CD14-positive monocyte (primary cell): ENCODE data around the gene PPP4R1. TPM values are rescaled to one million over a fixed set of nuclear protein-coding genes. Genes with fewer than 3 reads are reported as not detected.

Experiments
- DNase-seq, 3 donors: peaks; one replicate each; pipeline ENCODE4 v3.0.0-alpha.2; 2011 to 2022
- H2AFZ ChIP-seq: 2 replicates; pipeline ENCODE4 v1.6.0; 2012; ENCODE audit warnings: mild to moderate bottlenecking, low read depth, low read length, inconsistent platforms; ENCODE audit not compliant: insufficient read depth, poor library complexity, severe bottlenecking
- H3K27ac ChIP-seq, 2 donors: 1 replicate in 1 of 2; 2 replicates in 1 of 2; pipeline ENCODE4 v1.5.1; 2012 to 2013; ENCODE audit warnings: low read length in 2 of 2, control low read depth in 1 of 2, inconsistent platforms in 1 of 2, low read depth in 1 of 2, mild to moderate bottlenecking in 1 of 2
- H3K27me3 ChIP-seq, 2 donors: one replicate each; pipeline versions ENCODE4 v1.6.0 to v1.6.1; 2011 to 2013; ENCODE audit warnings: low read length in 2 of 2; ENCODE audit not compliant: control insufficient read depth in 2 of 2, insufficient read depth in 2 of 2
- H3K36me3 ChIP-seq, 2 donors: replicated peaks in 1 of 2; 1 replicate in 1 of 2; 2 replicates in 1 of 2; pipeline versions ENCODE4 v1.5.1 to v1.6.1; 2012 to 2013; ENCODE audit warnings: low read length in 2 of 2, control low read depth in 1 of 2, inconsistent platforms in 1 of 2, mild to moderate bottlenecking in 1 of 2; ENCODE audit not compliant: insufficient read depth in 2 of 2, control insufficient read depth in 1 of 2
- H3K4me1 ChIP-seq, 2 donors: 1 replicate in 1 of 2; 2 replicates in 1 of 2; pipeline versions ENCODE4 v1.5.1 to v1.6.1; 2012 to 2013; ENCODE audit warnings: low read length in 2 of 2, control low read depth in 1 of 2, inconsistent platforms in 1 of 2, mild to moderate bottlenecking in 1 of 2, moderate library complexity in 1 of 2; ENCODE audit not compliant: insufficient read depth in 2 of 2, control insufficient read depth in 1 of 2
- H3K4me2 ChIP-seq: replicated peaks from 2 replicates; pipeline ENCODE3; 2012; ENCODE audit warnings: low read length, moderate library complexity, mild to moderate bottlenecking; ENCODE audit not compliant: poor library complexity, severe bottlenecking; ENCODE audit errors: extremely low read depth
- H3K4me3 ChIP-seq, 3 experiments: fragments of 200-600 bp in 1 of 3; sonication (generic) in 1 of 3; replicated peaks in 1 of 3; 1 replicate in 2 of 3; 2 replicates in 1 of 3; pipeline ENCODE4 v1.5.1; 2011 to 2013; ENCODE audit warnings: low read length in 3 of 3, mild to moderate bottlenecking in 3 of 3, control low read depth in 2 of 3, low read depth in 2 of 3, inconsistent platforms in 1 of 3, moderate library complexity in 1 of 3
- H3K79me2 ChIP-seq: 2 replicates; pipeline ENCODE4 v1.6.0; 2012; ENCODE audit warnings: mild to moderate bottlenecking, control low read depth, inconsistent platforms, low read length, moderate library complexity; ENCODE audit not compliant: insufficient read depth
- H3K9ac ChIP-seq: 2 replicates; pipeline ENCODE4 v1.6.0; 2017; ENCODE audit warnings: low read length, mild to moderate bottlenecking; ENCODE audit not compliant: insufficient read depth, poor library complexity, severe bottlenecking
- H3K9me3 ChIP-seq, 2 donors: replicated peaks in 1 of 2; 1 replicate in 1 of 2; 2 replicates in 1 of 2; pipeline versions ENCODE4 v1.5.1 to v1.6.1; 2012 to 2013; ENCODE audit warnings: low read length in 2 of 2, control low read depth in 1 of 2; ENCODE audit not compliant: control insufficient read depth in 1 of 2, insufficient read depth in 1 of 2
- H4K20me1 ChIP-seq: 2 replicates; pipeline ENCODE4 v1.6.0; 2012; ENCODE audit warnings: mild to moderate bottlenecking, low read length, control low read depth, moderate library complexity; ENCODE audit not compliant: insufficient read depth
- H3K27ac Mint-ChIP-seq, 7 donors: one replicate each; pipeline ENCODE4 v1.8.0; 2020; ENCODE audit warnings: mild to moderate bottlenecking in 7 of 7, mixed read lengths in 7 of 7, moderate library complexity in 6 of 7, inconsistent platforms in 2 of 7
- H3K27me3 Mint-ChIP-seq, 3 donors: one replicate each; pipeline ENCODE4 v1.8.0; 2021 to 2022; ENCODE audit warnings: low read depth in 3 of 3, mild to moderate bottlenecking in 3 of 3, mixed read lengths in 3 of 3, moderate library complexity in 3 of 3, inconsistent platforms in 1 of 3
- H3K36me3 Mint-ChIP-seq, 2 donors: one replicate each; pipeline ENCODE4 v1.8.0; 2020; ENCODE audit warnings: mixed read lengths in 2 of 2, inconsistent platforms in 1 of 2, mild to moderate bottlenecking in 1 of 2
- H3K4me1 Mint-ChIP-seq: one replicate; pipeline ENCODE4 v1.8.0; 2020; ENCODE audit warnings: mild to moderate bottlenecking, mixed read lengths
- H3K4me3 Mint-ChIP-seq, 2 donors: one replicate each; pipeline ENCODE4 v1.8.0; 2020; ENCODE audit warnings: mild to moderate bottlenecking in 2 of 2, mixed read lengths in 2 of 2, moderate library complexity in 1 of 2
- H3K9me3 Mint-ChIP-seq, 7 donors: one replicate each; pipeline ENCODE4 v1.8.0; 2020 to 2022; ENCODE audit warnings: mixed read lengths in 7 of 7, mild to moderate bottlenecking in 6 of 7, moderate library complexity in 6 of 7, inconsistent platforms in 2 of 7
- CTCF ChIP-seq: fragments of 200-600 bp; IDR thresholded peaks from one replicate; pipeline ENCODE4 v1.8.0; 2022; ENCODE audit warnings: antibody characterized with exemption, mild to moderate bottlenecking
- WGBS: methylation state at CpG from one replicate; pipeline ENCODE4 v1.1.5; 2013; ENCODE audit warnings: missing lambda C conversion rate; ENCODE audit not compliant: insufficient coverage; 5-methylcytosine and 5-hydroxymethylcytosine counted together
- intact Hi-C, 2 donors: fragments of 100-400 bp; cut with micrococcal nuclease; formaldehyde crosslinking; loops; one replicate each; pipeline versions ENCODE4 v1.15.0 to v1.15.1; 2023
- polyA plus RNA-seq, 3 donors: library from polyadenylated mRNA; depleted of rRNA in 1 of 3; unstranded in 2 of 3; stranded (reverse) in 1 of 3; fragments of 300-500 nt in 2 of 3; fragments of >200 nt in 1 of 3; fragmentation: Illumina TruSeq in 2 of 3; gene quantifications; 1 replicate in 2 of 3; 2 replicates in 1 of 3; pipeline ENCODE4 v1.2.3, GENCODE V29; 2012 to 2021

The PPP4R1 gene
- polyA plus RNA-seq, 3 donors, result 22.0 to 45.3 (median 24.6) TPM

- 98% methylated on average over 7 of the region's 7 CpGs for WGBS
- intact Hi-C loops, result no loop called here
- H3K9me3 ChIP-seq, result no peaks in the 10 kb centered on the region
- TF ChIP-seq CTCF, result no peak
- no peak overlapping the region for H3K4me3 ChIP-seq
- Mint-ChIP-seq H3K9me3 (peaks cover 0 to 5% (median 3%) of the 10 kb centered on the region in 7 donors), H3K36me3 (peaks cover 84 to 93% of the 10 kb centered on the region in 2 donors), H3K27me3 (peaks cover 0 to 2% (median 0%) of the 10 kb centered on the region in 3 donors), H3K4me3 (no peak overlapping the region), H3K4me1 (no peaks in the 10 kb centered on the region), H3K27ac (no peak overlapping the region)
- H2AFZ ChIP-seq, result no peak overlapping the region
- no peaks in the 10 kb centered on the region for H3K27me3 ChIP-seq
- H3K4me2 ChIP-seq, result no peak overlapping the region
- H3K27ac ChIP-seq, result no peak overlapping the region
- H4K20me1 ChIP-seq, result peaks cover 14% of the 10 kb centered on the region
- no peaks in the 10 kb centered on the region for H3K79me2 ChIP-seq
- peaks cover 88 to 100% of the 10 kb centered on the region in 2 donors for H3K36me3 ChIP-seq
- no peak overlapping the region for H3K9ac ChIP-seq
- DNase-seq, result no peak
- no peaks in the 10 kb centered on the region for H3K4me1 ChIP-seq
Observed at GRCh38 chr18:9549405-9549804, 65.0 kb downstream of the PPP4R1 start.

DNA sequence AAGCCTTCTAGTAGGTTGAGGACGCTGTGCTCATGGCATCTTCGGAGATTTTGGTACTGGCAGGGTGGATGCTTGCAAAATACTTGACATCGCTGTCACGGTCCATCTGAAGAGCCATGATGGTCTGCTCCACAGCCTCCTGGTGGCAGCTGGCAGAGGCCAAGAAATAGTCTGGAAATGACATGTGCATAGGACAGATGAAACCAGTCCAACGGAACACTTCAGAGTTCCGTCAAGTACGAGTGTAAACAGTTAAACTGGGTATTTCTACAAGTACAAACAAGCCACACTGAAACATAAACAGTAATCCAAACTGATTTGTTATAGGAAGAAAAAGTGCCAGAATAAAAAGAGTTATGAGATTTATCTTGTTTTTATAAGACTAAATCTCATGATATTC is 66.6 kb downstream of the PPP4R1 start:
- no peak overlapping the region for H3K4me3 ChIP-seq
- H3K27me3 ChIP-seq, result no peaks in the 10 kb centered on the region
- peaks cover 18% of the 10 kb centered on the region for H4K20me1 ChIP-seq
- H3K36me3 ChIP-seq, result peaks cover 75 to 84% of the 10 kb centered on the region in 2 donors
- no peak for TF ChIP-seq CTCF
- Mint-ChIP-seq H3K27ac (no peak overlapping the region), H3K27me3 (peaks cover 0 to 3% (median 2%) of the 10 kb centered on the region in 3 donors), H3K36me3 (peaks cover 70 to 76% of the 10 kb centered on the region in 2 donors), H3K4me1 (no peaks in the 10 kb centered on the region), H3K9me3 (peaks cover 0 to 2% (median 0%) of the 10 kb centered on the region in 7 donors), H3K4me3 (no peak overlapping the region)
- no peaks in the 10 kb centered on the region for H3K79me2 ChIP-seq
- no peak overlapping the region for H3K27ac ChIP-seq
- WGBS, result 100% methylated on average over 4 of the region's 7 CpGs
- H3K4me2 ChIP-seq, result no peak overlapping the region
- no peaks in the 10 kb centered on the region for H3K4me1 ChIP-seq
- H3K9me3 ChIP-seq, result no peaks in the 10 kb centered on the region
- H2AFZ ChIP-seq, result no peak overlapping the region
- no peak for DNase-seq
- intact Hi-C loops, result no loop called here
- H3K9ac ChIP-seq, result no peak overlapping the region
